ENCODE results near the gene COL21A1. TPM values are rescaled to one million over a fixed set of nuclear protein-coding genes. Genes with fewer than 3 reads are reported as not detected.

COL21A1 gene
- total RNA-seq, 2 experiments from 2014 or later: not detected

- Mint-ChIP-seq H3K9me3 (no peaks in the 10 kb centered on the region), H3K4me1 (no peaks in the 10 kb centered on the region), H3K27me3 (peaks cover under 1% of the 10 kb centered on the region), H3K27ac (no peak overlapping the region), H3K4me3 (no peak overlapping the region), H3K36me3 (ENCODE audit: low read depth) (no peaks in the 10 kb centered on the region)
- DNase-seq: no peak
- ChIA-PET CTCF (no interaction called here), POLR2A (no interaction called here)
Observed at GRCh38 chr6:56241124-56241802, 6.1 kb downstream of the COL21A1 start.

DNA sequence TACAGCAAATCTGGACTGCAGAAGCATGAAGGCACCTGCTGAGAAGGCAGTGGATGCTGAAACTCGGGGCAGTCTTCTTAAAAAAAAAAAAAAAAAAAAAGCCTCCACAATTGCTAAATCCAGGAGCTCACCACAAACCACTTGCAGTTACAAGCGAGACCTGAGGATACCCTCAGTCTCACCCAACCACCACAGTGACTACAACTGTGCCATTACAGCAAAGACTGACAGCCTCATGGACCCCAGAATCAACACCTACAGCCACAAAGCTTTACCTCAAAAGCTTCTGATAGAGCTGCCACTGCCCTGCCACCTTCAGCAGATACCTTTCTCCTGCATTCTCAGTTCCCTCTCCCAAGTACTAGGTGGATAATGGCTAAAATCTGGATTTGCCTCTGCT is 9.0 kb downstream of the COL21A1 start:
- no peak overlapping the region for H3K4me3 Mint-ChIP-seq
- ChIA-PET POLR2A (no interaction called here), CTCF (no interaction called here)
- DNase-seq: no peak
- H3K27ac Mint-ChIP-seq: no peak overlapping the region
- H3K27me3 Mint-ChIP-seq: no peaks in the 10 kb centered on the region
- H3K9me3 Mint-ChIP-seq: no peaks in the 10 kb centered on the region
- H3K36me3 Mint-ChIP-seq (ENCODE audit: low read depth): no peaks in the 10 kb centered on the region
- H3K4me1 Mint-ChIP-seq: no peaks in the 10 kb centered on the region

DNA sequence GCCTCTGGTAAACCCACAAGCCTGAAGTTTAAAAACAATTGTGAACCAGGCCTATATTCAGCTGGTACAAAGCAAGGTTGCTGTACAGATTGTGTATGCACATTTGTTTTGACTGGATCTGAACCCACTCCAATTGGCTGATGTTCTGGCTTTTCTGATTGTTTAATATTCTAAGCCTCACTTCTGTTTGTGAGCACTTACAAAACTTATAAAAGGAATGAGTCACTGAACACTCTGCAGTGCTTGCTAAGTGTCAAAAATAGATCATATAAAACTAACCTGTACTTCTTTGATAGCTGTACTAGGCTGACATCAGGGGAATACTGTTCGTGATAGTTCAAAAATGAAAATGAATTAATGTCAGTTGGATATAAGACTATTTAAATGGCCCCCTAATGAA is 12.1 kb downstream of the COL21A1 start:
- no peak overlapping the region for H3K4me3 Mint-ChIP-seq
- H3K36me3 Mint-ChIP-seq (ENCODE audit: low read depth): no peaks in the 10 kb centered on the region
- no peak overlapping the region for H3K27ac Mint-ChIP-seq
- no peaks in the 10 kb centered on the region for H3K27me3 Mint-ChIP-seq
- no peak for DNase-seq
- ChIA-PET POLR2A (no interaction called here), CTCF (no interaction called here)
- no peaks in the 10 kb centered on the region for H3K9me3 Mint-ChIP-seq
- no peaks in the 10 kb centered on the region for H3K4me1 Mint-ChIP-seq

- Mint-ChIP-seq H3K4me1 (no peaks in the 10 kb centered on the region), H3K36me3 (ENCODE audit: low read depth) (no peaks in the 10 kb centered on the region), H3K27me3 (no peaks in the 10 kb centered on the region), H3K27ac (no peak overlapping the region), H3K4me3 (no peak overlapping the region), H3K9me3 (no peaks in the 10 kb centered on the region)
- ChIA-PET POLR2A (no interaction called here), CTCF (no interaction called here)
- DNase-seq: no peak
Observed at GRCh38 chr6:56232436-56232835, 14.9 kb downstream of the COL21A1 start.

DNA sequence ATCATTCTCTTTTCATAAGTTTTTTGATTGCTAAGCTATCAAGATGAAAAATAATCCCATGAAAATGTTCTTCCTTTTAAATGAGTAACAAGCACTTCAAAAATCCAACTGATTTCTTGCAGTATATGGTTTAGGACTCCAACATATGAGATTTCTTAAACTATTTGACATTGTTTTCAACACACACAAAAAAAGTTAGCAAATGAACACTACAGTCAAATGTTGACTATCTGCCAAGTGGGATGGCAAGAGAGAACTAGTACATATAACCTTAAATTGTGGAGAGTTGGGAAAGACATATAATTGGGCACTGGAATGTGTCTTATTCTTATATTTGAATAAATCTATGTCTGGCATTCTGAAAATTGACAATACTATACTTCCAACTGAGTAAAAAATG is 15.6 kb downstream of the COL21A1 start:
- H3K27ac Mint-ChIP-seq: no peak overlapping the region
- POLR2A ChIA-PET: no interaction called here
- CTCF ChIA-PET: no interaction called here
- no peak overlapping the region for H3K4me3 Mint-ChIP-seq
- no peaks in the 10 kb centered on the region for H3K9me3 Mint-ChIP-seq
- DNase-seq: no peak
- H3K36me3 Mint-ChIP-seq (ENCODE audit: low read depth): no peaks in the 10 kb centered on the region
- H3K4me1 Mint-ChIP-seq: no peaks in the 10 kb centered on the region
- H3K27me3 Mint-ChIP-seq: no peaks in the 10 kb centered on the region

- no peak for DNase-seq
- CTCF ChIA-PET: no interaction called here
- Mint-ChIP-seq H3K9me3 (no peaks in the 10 kb centered on the region), H3K4me1 (no peaks in the 10 kb centered on the region), H3K27me3 (no peaks in the 10 kb centered on the region), H3K4me3 (no peak overlapping the region), H3K27ac (no peak overlapping the region), H3K36me3 (ENCODE audit: low read depth) (no peaks in the 10 kb centered on the region)
- POLR2A ChIA-PET: no interaction called here
Observed at GRCh38 chr6:56230976-56231566, 16.3 kb downstream of the COL21A1 start.

- no peak for DNase-seq
- CTCF ChIA-PET: no interaction called here
- H3K4me1 Mint-ChIP-seq: no peaks in the 10 kb centered on the region
- H3K36me3 Mint-ChIP-seq (ENCODE audit: low read depth): no peaks in the 10 kb centered on the region
- no peaks in the 10 kb centered on the region for H3K9me3 Mint-ChIP-seq
- H3K27ac Mint-ChIP-seq: no peak overlapping the region
- POLR2A ChIA-PET: no interaction called here
- H3K4me3 Mint-ChIP-seq: no peak overlapping the region
- H3K27me3 Mint-ChIP-seq: no peaks in the 10 kb centered on the region
Observed at GRCh38 chr6:56227071-56227879, 20.1 kb downstream of the COL21A1 start.

- no peaks in the 10 kb centered on the region for H3K4me1 Mint-ChIP-seq
- no peak overlapping the region for H3K27ac Mint-ChIP-seq
- no peak overlapping the region for H3K4me3 Mint-ChIP-seq
- ChIA-PET POLR2A (no interaction called here), CTCF (no interaction called here)
- H3K36me3 Mint-ChIP-seq (ENCODE audit: low read depth): no peaks in the 10 kb centered on the region
- no peaks in the 10 kb centered on the region for H3K27me3 Mint-ChIP-seq
- DNase-seq: no peak
- H3K9me3 Mint-ChIP-seq: no peaks in the 10 kb centered on the region
Observed at GRCh38 chr6:56223995-56224394, 23.4 kb downstream of the COL21A1 start.

DNA sequence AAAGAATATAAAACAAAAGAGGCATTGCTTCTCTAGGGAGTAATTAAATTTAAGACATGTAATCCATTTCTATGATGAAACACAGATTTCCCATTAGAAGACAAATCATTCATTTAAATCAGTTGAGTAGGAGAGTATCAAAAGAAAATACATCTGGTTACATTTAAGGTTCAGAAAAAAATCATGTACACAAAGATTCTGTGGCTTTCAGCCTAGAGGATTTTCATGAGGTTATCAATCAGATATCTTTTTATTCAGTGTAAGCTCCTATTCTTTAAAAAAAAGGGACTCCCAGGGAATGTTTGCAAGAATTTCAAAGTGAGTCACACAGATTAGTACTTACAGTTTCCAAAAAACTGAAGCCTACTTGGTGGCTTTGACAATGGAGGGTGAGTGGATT is 24.9 kb downstream of the COL21A1 start:
- ChIA-PET CTCF (no interaction called here), POLR2A (no interaction called here)
- H3K27ac Mint-ChIP-seq: no peak overlapping the region

GRCh38 chr6:56220078-56220477 is 27.3 kb downstream of the COL21A1 start:
- H3K36me3 Mint-ChIP-seq (ENCODE audit: low read depth): no peaks in the 10 kb centered on the region
- no peak for DNase-seq
- no peak overlapping the region for H3K27ac Mint-ChIP-seq
- no peak overlapping the region for H3K4me3 Mint-ChIP-seq
- POLR2A ChIA-PET: no interaction called here
- H3K4me1 Mint-ChIP-seq: no peaks in the 10 kb centered on the region
- CTCF ChIA-PET: no interaction called here
- H3K9me3 Mint-ChIP-seq: no peaks in the 10 kb centered on the region
- no peaks in the 10 kb centered on the region for H3K27me3 Mint-ChIP-seq

More for the DNA sequence above, 24.9 kb downstream of the COL21A1 start:
- no peaks in the 10 kb centered on the region for H3K27me3 Mint-ChIP-seq
- H3K9me3 Mint-ChIP-seq: no peaks in the 10 kb centered on the region
- H3K36me3 Mint-ChIP-seq (ENCODE audit: low read depth): no peaks in the 10 kb centered on the region
- no peaks in the 10 kb centered on the region for H3K4me1 Mint-ChIP-seq
- H3K4me3 Mint-ChIP-seq: no peak overlapping the region
- no peak for DNase-seq

GRCh38 chr6:56214703-56215101 is 32.7 kb downstream of the COL21A1 start:
- Mint-ChIP-seq H3K4me1 (no peaks in the 10 kb centered on the region), H3K9me3 (no peaks in the 10 kb centered on the region), H3K27me3 (no peaks in the 10 kb centered on the region), H3K36me3 (ENCODE audit: low read depth) (no peaks in the 10 kb centered on the region), H3K4me3 (no peak overlapping the region), H3K27ac (no peak overlapping the region)
- ChIA-PET POLR2A (no interaction called here), CTCF (no interaction called here)
- DNase-seq: no peak

DNA sequence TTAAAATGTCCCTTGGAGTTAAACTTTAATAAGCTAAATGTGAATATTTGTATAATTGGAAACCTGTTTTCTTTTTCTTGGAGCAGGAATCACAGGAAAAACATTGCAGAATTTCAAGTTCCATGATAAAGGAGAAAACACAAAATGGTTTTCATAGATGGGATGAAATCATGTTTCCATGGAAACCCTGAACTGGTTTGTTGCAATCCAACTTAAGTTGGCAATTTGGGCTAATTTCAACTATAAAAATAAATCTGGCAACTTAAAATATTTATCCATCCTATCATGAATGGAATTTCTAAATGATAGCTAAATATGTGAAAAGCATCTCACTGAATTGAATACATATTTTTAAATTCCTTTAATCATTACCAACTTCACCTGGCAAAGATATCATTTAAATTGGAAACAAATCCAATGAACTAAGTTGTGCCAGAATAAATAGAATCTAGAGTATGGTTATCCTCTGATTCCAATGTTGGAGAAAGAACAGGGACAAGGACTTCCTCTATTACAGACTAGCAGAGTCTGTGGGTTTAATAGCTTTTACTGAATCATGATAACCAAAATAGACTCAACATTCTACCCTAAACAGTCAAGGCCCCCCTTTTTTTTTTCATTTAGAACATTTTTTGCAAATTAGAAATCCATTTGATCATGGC is 33.2 kb downstream of the COL21A1 start:
- Mint-ChIP-seq H3K27ac (no peak overlapping the region), H3K4me1 (no peaks in the 10 kb centered on the region), H3K27me3 (no peaks in the 10 kb centered on the region), H3K4me3 (no peak overlapping the region), H3K9me3 (no peaks in the 10 kb centered on the region), H3K36me3 (ENCODE audit: low read depth) (no peaks in the 10 kb centered on the region)
- ChIA-PET CTCF (no interaction called here), POLR2A (no interaction called here)
- DNase-seq: no peak

DNA sequence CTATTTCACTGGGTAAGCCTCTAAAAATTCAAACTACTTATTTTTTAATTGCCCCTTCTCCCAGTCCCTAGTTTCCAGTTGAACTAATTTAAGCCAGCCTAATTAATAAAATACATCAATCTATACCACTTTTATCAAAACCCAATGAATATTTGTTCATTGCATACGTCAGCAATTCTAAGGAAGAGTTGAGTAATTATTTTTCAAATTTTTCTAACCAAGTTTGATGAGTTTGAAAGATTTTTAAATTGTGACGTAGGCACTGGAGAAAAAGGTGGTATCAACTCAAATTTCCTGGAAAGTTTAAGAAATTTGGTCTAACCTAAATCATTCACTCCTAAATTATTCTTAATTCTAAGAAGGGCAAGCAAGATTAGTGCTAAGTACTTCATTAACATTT is 35.7 kb downstream of the COL21A1 start:
- Mint-ChIP-seq H3K27ac (no peak overlapping the region), H3K9me3 (peaks cover 4% of the 10 kb centered on the region), H3K4me1 (no peaks in the 10 kb centered on the region), H3K27me3 (no peaks in the 10 kb centered on the region), H3K36me3 (ENCODE audit: low read depth) (no peaks in the 10 kb centered on the region), H3K4me3 (no peak overlapping the region)
- DNase-seq: no peak
- CTCF ChIA-PET: no interaction called here
- POLR2A ChIA-PET: no interaction called here

All from activated CD4-positive, alpha-beta T cell treated with anti-CD3 and anti-CD28 coated beads, Interleukin-2, amount 10 ng/mL, durations not matched to agents 7 days and 5 days (primary cell).